Ovary (tissue), 3 donors: ENCODE data around the gene MAPK10.

Experiments used
- CTCF ChIP-seq, 3 donors: fragments of 450-650 bp in 2 of 3; fragments of 200-600 bp in 1 of 3; IDR thresholded peaks; one replicate each; pipeline versions ENCODE4 v1.5.1 to v1.8.0; 2016 to 2022; ENCODE audit warnings: antibody characterized with exemption in 3 of 3, mild to moderate bottlenecking in 1 of 3
- EP300 ChIP-seq: sonication (generic); formaldehyde crosslinking; IDR thresholded peaks from one replicate; pipeline ENCODE4 v1.6.1; 2017; ENCODE audit warnings: antibody characterized with exemption
- POLR2A ChIP-seq: fragments of 450-650 bp; IDR thresholded peaks from one replicate; pipeline ENCODE4 v1.6.1; 2017; ENCODE audit warnings: antibody characterized with exemption, mild to moderate bottlenecking, moderate library complexity
- donor health status: DM: no; HTN: no; CAD: no.

- no peak for TF ChIP-seq CTCF (IDR thresholded peaks at IDR 0.05)
- TF ChIP-seq EP300: no peak
- TF ChIP-seq POLR2A: no peak
Observed at GRCh38 chr4:86129546-86129945, 230.3 kb downstream of the MAPK10 start.
